Endothelial cell of umbilical vein (primary cell): Measurements from ENCODE around the gene SH3RF3.

Experiments used
- CTCF ChIP-seq, 2 donors: IDR thresholded peaks; 1 replicate in 1 of 2; 2 replicates in 1 of 2; pipeline ENCODE4 v1.5.1; 2011; ENCODE audit warnings: low read length in 2 of 2, mild to moderate bottlenecking in 2 of 2, moderate library complexity in 2 of 2, control low read depth in 1 of 2, inconsistent platforms in 1 of 2, low read depth in 1 of 2; ENCODE audit not compliant: insufficient read depth in 1 of 2; ENCODE audit errors: extremely low read depth in 1 of 2
- EZH2 ChIP-seq: IDR thresholded peaks from 2 replicates; pipeline ENCODE4 v1.6.1; 2012; ENCODE audit warnings: borderline replicate concordance, low read depth, mild to moderate bottlenecking, moderate library complexity, low read length, inconsistent platforms; ENCODE audit not compliant: severe bottlenecking
- FOS ChIP-seq: IDR thresholded peaks from 2 replicates; pipeline ENCODE4 v1.6.1; 2011; ENCODE audit warnings: mild to moderate bottlenecking, low read length, moderate library complexity, borderline replicate concordance; ENCODE audit not compliant: insufficient read depth
- JUN ChIP-seq: IDR thresholded peaks from 2 replicates; pipeline ENCODE4 v1.6.1; 2011; ENCODE audit warnings: borderline replicate concordance, low read depth; ENCODE audit not compliant: insufficient read length, insufficient read depth
- MAX ChIP-seq: IDR thresholded peaks from 2 replicates; pipeline ENCODE4 v1.6.1; 2011; ENCODE audit not compliant: insufficient read depth, insufficient read length
- MYC ChIP-seq: IDR thresholded peaks from one replicate; pipeline ENCODE4 v1.6.1; 2011; ENCODE audit warnings: mild to moderate bottlenecking, low read depth, low read length
- POLR2A ChIP-seq: IDR thresholded peaks from 2 replicates; pipeline ENCODE4 v1.6.1; 2012; ENCODE audit warnings: low read depth, mild to moderate bottlenecking, control low read depth, low read length
- POLR2AphosphoS5 ChIP-seq: IDR thresholded peaks from 2 replicates; pipeline ENCODE4 v1.6.1; 2012; ENCODE audit warnings: low read depth, mild to moderate bottlenecking, control low read depth, low read length, moderate library complexity; ENCODE audit not compliant: insufficient read depth

DNA sequence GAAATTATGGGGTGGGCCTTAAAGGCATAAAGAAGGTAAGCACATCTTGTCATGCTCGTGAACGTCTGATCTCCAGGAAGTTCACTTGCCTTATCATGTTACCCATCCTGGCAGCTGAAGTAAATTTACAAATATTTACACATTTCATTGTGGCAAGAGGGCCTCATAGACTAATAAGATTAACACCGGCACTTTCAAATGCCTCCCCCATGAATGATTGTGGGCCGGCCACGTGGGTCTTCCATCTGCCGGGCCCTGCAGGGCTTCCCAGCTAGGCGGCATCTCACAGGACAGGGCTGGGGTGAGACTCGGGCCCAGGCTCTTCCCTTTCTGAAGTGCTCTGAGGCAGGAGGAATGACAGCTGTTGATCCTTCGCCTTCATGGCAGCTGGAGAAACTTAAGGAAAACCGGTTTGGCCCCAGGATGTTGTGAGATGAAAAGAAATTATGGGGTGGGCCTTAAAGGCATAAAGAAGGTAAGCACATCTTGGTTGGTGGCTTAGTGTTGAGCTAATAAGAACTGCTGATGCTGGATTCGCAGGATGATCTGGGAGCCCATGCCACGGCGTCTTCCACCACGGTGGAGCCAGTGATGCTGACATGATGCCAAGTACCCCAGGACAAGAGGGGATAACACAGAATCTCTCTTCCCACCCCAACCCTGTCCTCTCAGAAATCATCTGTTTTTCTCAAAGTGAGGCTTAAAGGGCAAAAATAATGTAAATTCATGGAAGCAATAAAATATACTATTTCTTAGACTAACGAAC, 308.5 kb downstream of the SH3RF3 start:
- TF ChIP-seq CTCF (IDR thresholded peaks at IDR 0.05; ENCODE audit: extremely low read depth in 1 of 2, insufficient read depth in 1 of 2, low read depth in 1 of 2, low read length in 2 of 2) (no peak), EZH2 (no peak), MAX (no peak), POLR2AphosphoS5 (no peak), POLR2A (no peak), MYC (no peak), JUN (no peak), FOS (no peak)
